Muscle of leg (tissue), 11 donors: ENCODE data around the gene PAK4. TPM values are rescaled to one million over a fixed set of nuclear protein-coding genes. Genes with fewer than 3 reads are reported as not detected.
A peak's percentile ranks its signal among the peaks of the same experiment; 100 is the strongest.

ENCODE experiments used
- DNase-seq: peaks from one replicate; pipeline ENCODE4 v3.0.0; 2013
- H3K27ac ChIP-seq: one replicate; pipeline ENCODE4 v1.5.1; 2013; ENCODE audit warnings: mild to moderate bottlenecking, low read length, control low read depth
- H3K27me3 ChIP-seq: one replicate; pipeline ENCODE4 v1.6.1; 2013; ENCODE audit warnings: low read length; ENCODE audit not compliant: control insufficient read depth, insufficient read depth
- H3K36me3 ChIP-seq: one replicate; pipeline ENCODE4 v1.6.1; 2013; ENCODE audit warnings: low read length; ENCODE audit not compliant: control insufficient read depth, insufficient read depth
- H3K4me1 ChIP-seq: one replicate; pipeline ENCODE4 v1.6.1; 2013; ENCODE audit warnings: low read length; ENCODE audit not compliant: control insufficient read depth, insufficient read depth
- H3K4me3 ChIP-seq: one replicate; pipeline ENCODE4 v1.5.1; 2013; ENCODE audit warnings: low read length, control low read depth
- H3K9me3 ChIP-seq: replicated peaks from 2 replicates; pipeline ENCODE4 v1.6.1; 2013; ENCODE audit warnings: low read depth, low read length; ENCODE audit not compliant: control insufficient read depth
- WGBS: methylation state at CpG from one replicate; pipeline ENCODE4 v1.1.5; 2013; ENCODE audit warnings: missing lambda C conversion rate; ENCODE audit not compliant: insufficient coverage; 5-methylcytosine and 5-hydroxymethylcytosine counted together
- polyA plus RNA-seq, 8 donors: library from polyadenylated mRNA; unstranded; fragments of 120-200 nt; gene quantifications; one replicate each; pipeline versions ENCODE4 v1.2.1 to v1.2.3, GENCODE V29; 2013; ENCODE audit warnings: inconsistent platforms in 1 of 8, low replicate concordance in 1 of 8; ENCODE audit not compliant: insufficient read length in 8 of 8, insufficient read depth in 1 of 8
- total RNA-seq: library from RNA; stranded (reverse); fragments of 120-200 nt; gene quantifications from one replicate; pipeline ENCODE4 v1.2.4, GENCODE V29; 2013

Gene PAK4
- total and polyA plus RNA-seq, 9 donors, result 3.5 to 29.2 (median 20.4) TPM

DNA sequence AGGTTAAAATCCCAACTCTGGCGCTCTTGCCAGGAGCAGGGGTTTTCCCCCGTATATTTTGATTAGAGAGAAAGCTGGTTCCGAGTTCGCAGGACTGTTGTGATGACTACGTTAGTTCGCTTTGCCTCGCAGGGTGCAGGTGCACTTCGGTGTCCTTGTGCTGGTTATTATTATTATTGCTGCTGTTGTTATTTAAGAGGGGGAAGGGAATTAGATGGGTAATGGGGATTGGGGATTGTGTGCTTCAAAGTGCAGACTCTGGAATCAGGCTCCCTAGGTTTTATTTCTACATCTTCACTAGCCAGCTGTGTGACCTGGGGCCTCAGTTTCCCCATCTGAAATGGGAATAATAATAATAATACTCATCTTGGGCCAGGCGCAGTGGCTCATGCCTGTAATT lies 26.2 kb upstream of the PAK4 start:
- Histone ChIP-seq H3K4me3 (no peak overlapping the region), H3K4me1 (no peaks in the 10 kb centered on the region), H3K27ac (no peak overlapping the region), H3K9me3 (no peaks in the 10 kb centered on the region), H3K36me3 (no peaks in the 10 kb centered on the region), H3K27me3 (peaks cover 28% of the 10 kb centered on the region)
- DNase-seq, result no peak
- 15% methylated on average over 4 of the region's 9 CpGs for WGBS

DNA sequence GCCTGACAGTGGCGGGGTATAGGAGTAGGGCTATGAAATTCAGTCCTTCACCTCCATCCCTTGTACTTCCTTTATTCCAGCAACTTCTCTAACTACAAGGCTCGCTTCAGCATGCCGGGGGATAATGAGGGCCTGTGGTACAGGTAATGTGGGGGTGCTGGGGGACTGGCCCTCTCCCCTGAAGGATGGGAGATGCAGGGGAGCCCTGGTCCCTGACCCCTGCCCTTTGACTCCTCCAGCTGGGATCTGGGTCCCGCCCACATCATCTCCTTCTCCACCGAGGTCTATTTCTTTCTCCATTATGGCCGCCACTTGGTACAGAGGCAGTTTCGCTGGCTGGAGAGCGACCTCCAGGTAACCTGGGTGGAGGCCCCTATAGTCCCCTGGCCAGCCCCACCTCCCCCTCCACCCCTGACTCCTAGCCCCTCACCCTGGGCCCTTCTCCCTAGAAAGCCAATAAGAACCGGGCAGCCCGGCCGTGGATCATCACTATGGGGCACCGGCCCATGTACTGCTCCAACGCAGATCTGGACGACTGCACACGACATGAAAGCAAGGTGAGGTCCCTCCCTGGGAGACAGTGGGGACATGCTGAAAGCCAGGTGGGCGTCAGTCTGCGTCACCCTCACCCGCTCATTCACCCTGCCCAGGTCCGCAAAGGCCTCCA lies 25.0 kb upstream of the PAK4 start:
- peaks cover 27% of the 10 kb centered on the region for H3K27me3 ChIP-seq
- H3K9me3 ChIP-seq, result no peaks in the 10 kb centered on the region
- no peaks in the 10 kb centered on the region for H3K36me3 ChIP-seq
- no peak for DNase-seq
- no peak overlapping the region for H3K27ac ChIP-seq
- no peak overlapping the region for H3K4me3 ChIP-seq
- no peaks in the 10 kb centered on the region for H3K4me1 ChIP-seq
- 81% methylated on average over 12 of the region's 19 CpGs for WGBS

DNA sequence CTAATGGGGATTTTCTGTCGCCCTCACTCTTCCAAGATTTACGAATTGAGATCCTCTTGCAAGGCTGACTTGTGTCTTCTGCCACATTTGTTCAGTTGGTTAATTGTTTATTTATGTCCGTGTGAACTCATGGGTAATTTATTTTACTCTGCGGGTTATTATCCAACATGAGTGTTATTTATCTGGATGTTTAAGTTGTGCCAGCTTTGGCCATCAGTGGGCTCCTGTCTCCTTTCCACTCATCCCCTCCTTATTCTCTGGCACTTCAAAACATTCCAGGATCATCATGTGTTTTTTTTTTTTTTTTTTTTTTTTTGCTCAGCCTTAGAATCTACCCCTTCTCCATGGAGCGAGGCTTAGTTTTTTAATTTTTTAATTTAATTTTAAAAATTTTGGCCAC lies 22.4 kb upstream of the PAK4 start:
- H3K27me3 ChIP-seq, result peaks cover 21% of the 10 kb centered on the region
- H3K4me3 ChIP-seq, result no peak overlapping the region
- no peak overlapping the region for H3K27ac ChIP-seq
- DNase-seq, result no peak
- no peaks in the 10 kb centered on the region for H3K4me1 ChIP-seq
- H3K9me3 ChIP-seq, result no peaks in the 10 kb centered on the region
- H3K36me3 ChIP-seq, result no peaks in the 10 kb centered on the region
- no CpG with 5 or more reads among the region's 5 CpGs for WGBS

DNA sequence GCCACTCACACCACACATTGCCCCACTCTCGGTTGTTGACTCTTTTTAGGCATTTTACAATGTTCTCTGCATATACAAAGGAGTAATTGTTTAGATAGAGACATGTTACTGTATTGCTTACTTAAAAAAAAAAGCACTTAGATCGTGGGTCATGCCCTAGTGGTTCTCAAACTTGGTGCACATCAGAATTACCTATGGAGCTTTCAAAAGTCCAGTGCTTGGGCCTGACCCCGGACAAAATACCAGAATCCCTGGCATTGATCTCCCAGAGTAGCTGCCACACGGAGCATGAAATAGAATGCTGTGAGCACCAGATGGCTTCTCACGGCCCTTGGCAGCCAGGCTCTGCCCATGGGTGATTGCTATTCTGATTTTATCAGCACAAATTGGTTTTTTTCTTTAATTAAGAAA lies 21.4 kb upstream of the PAK4 start:
- Histone ChIP-seq H3K36me3 (no peaks in the 10 kb centered on the region), H3K4me3 (no peak overlapping the region), H3K4me1 (no peaks in the 10 kb centered on the region), H3K9me3 (no peaks in the 10 kb centered on the region), H3K27me3 (peaks cover 12% of the 10 kb centered on the region), H3K27ac (no peak overlapping the region)
- no peak for DNase-seq
- 57% methylated on average over 4 of the region's 5 CpGs for WGBS

DNA sequence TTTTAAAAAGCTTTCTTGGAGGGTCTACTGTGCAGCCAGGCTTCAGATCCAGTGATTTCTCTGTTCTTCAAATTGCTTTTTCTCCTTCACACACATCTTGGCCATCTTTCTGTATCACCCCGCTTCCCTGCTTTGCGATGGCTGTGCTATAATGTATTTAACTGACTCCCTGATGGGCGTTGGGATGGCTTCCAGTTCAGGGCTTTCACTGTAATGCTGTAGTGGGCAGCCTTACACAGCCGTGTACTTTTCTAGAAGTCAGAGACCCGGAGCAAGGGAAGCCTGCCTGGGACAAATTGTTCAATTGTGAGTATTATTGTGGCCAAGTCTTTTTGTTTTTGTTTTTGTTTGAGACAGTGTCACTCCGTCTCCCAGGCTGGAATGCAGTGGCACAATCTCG lies 19.4 kb upstream of the PAK4 start:
- Histone ChIP-seq H3K27me3 (peaks cover 2% of the 10 kb centered on the region), H3K4me1 (no peaks in the 10 kb centered on the region), H3K9me3 (no peaks in the 10 kb centered on the region), H3K27ac (no peak overlapping the region), H3K4me3 (no peak overlapping the region), H3K36me3 (no peaks in the 10 kb centered on the region)
- DNase-seq, result no peak
- WGBS, result 42% methylated on average over 4 of the region's 7 CpGs

DNA sequence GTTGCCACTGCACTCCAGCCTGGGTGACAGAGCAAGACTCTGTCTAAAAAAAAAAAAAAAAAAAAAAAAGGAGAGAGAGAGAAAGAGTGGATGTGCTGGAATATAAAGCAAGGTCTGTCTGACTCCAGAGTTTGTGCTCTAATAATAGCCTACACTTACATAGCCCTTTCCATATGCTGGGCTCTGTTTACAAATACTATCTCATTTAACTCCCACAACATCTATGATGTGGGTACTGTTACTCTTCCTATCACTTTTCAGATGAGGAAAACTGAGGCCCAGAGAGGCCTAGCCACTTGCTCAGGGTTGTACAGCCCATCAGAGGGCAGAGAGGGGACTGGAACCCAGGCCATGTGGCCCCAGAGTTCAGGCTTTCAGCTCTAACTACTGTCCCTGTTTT lies 15.9 kb upstream of the PAK4 start:
- Histone ChIP-seq H3K27me3 (peaks cover 4% of the 10 kb centered on the region), H3K9me3 (no peaks in the 10 kb centered on the region), H3K36me3 (no peaks in the 10 kb centered on the region), H3K4me1 (no peaks in the 10 kb centered on the region), H3K4me3 (no peak overlapping the region), H3K27ac (no peak overlapping the region)
- no peak for DNase-seq

DNA sequence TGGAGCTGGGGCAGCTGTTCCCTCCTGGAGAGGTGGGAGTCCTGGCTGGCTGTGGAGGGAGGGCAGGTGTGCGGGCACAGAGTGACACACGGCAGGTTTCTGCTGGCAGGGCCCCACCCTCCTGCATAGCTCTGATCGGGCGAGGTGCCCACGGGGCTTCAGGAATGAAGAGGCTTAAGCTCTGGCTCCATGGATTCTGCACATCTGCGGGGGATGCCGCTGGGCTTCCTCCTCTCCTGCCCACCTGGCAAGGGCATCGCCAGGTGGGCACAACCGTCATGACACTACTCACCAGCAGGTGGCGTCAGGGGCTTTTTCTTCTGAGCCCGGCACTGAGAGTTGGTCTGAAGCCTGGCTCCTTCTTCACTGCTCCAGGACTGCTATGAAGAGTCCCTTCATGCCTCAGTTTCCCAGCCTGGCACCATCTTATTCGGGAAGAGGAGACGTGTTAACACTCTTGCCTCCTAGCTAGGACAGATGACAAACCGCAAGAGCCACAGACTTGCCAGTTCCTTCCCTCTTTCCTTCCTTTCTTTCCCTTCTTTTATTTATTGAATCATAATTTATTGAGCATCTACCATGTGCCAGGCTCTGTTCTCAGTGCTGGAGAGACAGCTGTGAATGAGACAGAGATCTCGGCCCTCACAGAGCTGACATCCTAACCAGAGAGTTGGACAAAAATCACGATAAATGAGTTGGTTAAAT lies 15.2 kb upstream of the PAK4 start:
- Histone ChIP-seq H3K9me3 (no peaks in the 10 kb centered on the region), H3K4me3 (no peak overlapping the region), H3K4me1 (no peaks in the 10 kb centered on the region), H3K27ac (no peak overlapping the region), H3K27me3 (peaks cover 4% of the 10 kb centered on the region), H3K36me3 (no peaks in the 10 kb centered on the region)
- WGBS, result 21% methylated on average over 14 of the region's 16 CpGs
- peak; percentile 54 for DNase-seq

DNA sequence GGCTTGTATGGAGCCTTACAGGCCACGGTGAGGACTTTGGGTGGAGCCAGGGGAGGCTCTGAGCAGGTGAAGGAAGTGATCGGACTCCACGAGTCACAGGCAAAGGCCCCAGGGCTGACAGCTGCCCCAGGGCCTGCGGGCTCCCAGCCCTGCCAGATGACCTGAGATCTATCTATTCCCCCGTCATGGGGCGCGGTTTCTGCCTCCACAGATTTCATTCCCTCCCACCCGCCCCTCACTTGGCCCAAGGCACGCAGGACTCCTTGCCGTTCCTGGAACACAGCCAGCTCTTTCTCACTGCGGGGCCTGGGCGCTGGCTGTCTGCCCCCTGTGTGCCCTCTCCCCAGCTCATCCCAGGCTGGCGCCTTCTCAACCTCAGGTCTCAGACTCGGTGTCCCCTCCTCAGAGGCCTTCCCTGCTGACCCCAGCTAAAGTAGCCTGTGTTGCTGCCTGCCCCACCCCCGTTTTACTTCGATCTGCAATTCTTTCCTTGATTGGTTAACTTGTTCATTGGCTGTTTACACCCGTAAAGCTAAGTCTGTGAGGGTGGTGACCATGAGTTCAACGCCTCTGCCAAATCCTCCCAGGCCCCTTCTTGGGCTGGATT lies 13.9 kb upstream of the PAK4 start:
- Histone ChIP-seq H3K27me3 (peaks cover 3% of the 10 kb centered on the region), H3K4me3 (no peak overlapping the region), H3K27ac (no peak overlapping the region), H3K9me3 (no peaks in the 10 kb centered on the region), H3K36me3 (no peaks in the 10 kb centered on the region), H3K4me1 (no peaks in the 10 kb centered on the region)
- WGBS, result 22% methylated on average over 12 of the region's 18 CpGs
- DNase-seq, result no peak

DNA sequence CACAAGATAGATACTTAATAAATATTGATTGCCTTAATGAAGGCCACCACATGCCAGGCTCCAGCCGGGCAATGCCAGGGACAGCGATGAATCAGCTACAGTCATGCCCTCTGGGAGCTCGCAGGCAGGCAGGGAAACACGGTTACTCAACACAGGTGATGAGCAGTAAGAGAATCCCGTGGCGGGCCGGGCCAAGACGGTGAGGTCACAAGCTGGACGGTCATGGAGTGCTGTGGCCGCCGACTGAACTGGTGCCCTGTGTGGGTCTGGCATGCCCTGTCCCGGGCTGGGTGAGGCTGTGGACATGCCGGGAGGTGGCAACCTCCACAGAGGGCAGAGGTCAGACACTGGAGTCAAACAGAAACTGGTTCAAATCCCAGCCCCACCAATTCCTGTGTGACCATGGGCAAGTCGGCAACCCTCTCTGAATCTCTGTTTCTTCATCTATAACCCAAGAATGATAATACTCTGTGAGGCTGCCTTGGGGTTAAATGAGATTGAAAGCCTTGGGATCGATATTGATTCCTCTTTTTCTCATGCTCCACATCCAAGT lies 13.2 kb upstream of the PAK4 start:
- H3K27me3 ChIP-seq, result peaks cover 3% of the 10 kb centered on the region
- no peak for DNase-seq
- no peaks in the 10 kb centered on the region for H3K36me3 ChIP-seq
- H3K27ac ChIP-seq, result no peak overlapping the region
- no peaks in the 10 kb centered on the region for H3K9me3 ChIP-seq
- 76% methylated on average over 8 of the region's 15 CpGs for WGBS
- no peak overlapping the region for H3K4me3 ChIP-seq
- H3K4me1 ChIP-seq, result no peaks in the 10 kb centered on the region

DNA sequence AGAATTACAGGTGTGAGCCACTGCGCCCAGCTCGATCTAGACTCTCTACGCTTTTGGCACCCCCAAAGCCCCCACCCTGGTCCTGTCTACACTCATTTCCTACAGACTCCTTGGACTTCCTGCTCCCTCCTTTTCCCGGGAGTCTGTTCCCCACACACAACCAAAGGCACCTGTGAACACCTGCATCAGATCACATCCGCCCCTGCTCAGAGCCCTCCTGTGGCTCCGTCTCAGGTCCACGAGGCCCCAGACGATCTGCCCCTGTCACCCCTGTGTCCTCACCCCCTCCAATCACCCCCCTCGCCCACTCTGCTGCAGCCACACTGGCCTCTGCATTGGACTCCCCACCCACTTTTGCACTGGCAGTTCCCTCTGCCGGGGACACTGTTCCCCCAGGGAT lies 12.4 kb upstream of the PAK4 start:
- 58% methylated on average over 10 of the region's 10 CpGs for WGBS

More for the DNA sequence above, 12.4 kb upstream of the PAK4 start:
- Histone ChIP-seq H3K27me3 (peaks cover 4% of the 10 kb centered on the region), H3K9me3 (no peaks in the 10 kb centered on the region), H3K27ac (no peak overlapping the region), H3K36me3 (no peaks in the 10 kb centered on the region), H3K4me1 (no peaks in the 10 kb centered on the region), H3K4me3 (no peak overlapping the region)
- no peak for DNase-seq
